K562 (cell line): ENCODE data around the gene LLGL2. TPM values are rescaled to one million over a fixed set of nuclear protein-coding genes. Genes with fewer than 3 reads are reported as not detected.

ENCODE experiments used
- ATAC-seq: fragments of 200-7000 bp; cut with Tn5 transposase; 3 replicates; pipeline ENCODE4 v1.9.1; 2020; ENCODE audit warnings: moderate library complexity
- BruUV-seq: library from RNA; stranded (reverse); fragments of 400-500 nt; replicated peaks from 2 replicates; lab custom pipeline; 2021; lab: Mats Ljungman, UMichigan
- CTCF ChIA-PET: fragments of 300-600 bp; formaldehyde crosslinking; extraction: SDS; loops from one replicate; lab custom pipeline; 2021; ENCODE audit warnings: low intra/inter-chr PET ratio; lab: Yijun Ruan, JAX
- POLR2A ChIA-PET: fragments of 300-600, 350-650 bp; sonication (Branson Sonifier 250); formaldehyde crosslinking; extraction: SDS; loops from one replicate; lab custom pipeline; 2021; ENCODE audit warnings: antibody characterized with exemption, inconsistent platforms; lab: Yijun Ruan, JAX
- DNase-seq, 4 experiments: peaks; one replicate each; pipeline versions ENCODE4 v3.0.0 to v3.0.0-alpha.2; 2011 to 2018; ENCODE audit warnings: low spot score in 3 of 4, mixed read lengths in 3 of 4; ENCODE audit errors: extremely low read depth in 1 of 4
- FAIRE-seq: peaks from 2 replicates; lab custom pipeline; 2011; peaks lifted over from hg19 to GRCh38; lab: Jason Lieb, UNC
- H2AFZ ChIP-seq: 2 replicates; pipeline ENCODE4 v1.6.0; 2011; ENCODE audit warnings: low read depth, low read length, control low read depth, inconsistent platforms
- H3K27ac ChIP-seq: fragments of 200-600 bp; 3 replicates; pipeline ENCODE4 v1.8.0; 2011; ENCODE audit warnings: low read depth, mild to moderate bottlenecking, control low read depth, inconsistent platforms, low read length, moderate library complexity, mixed read lengths; ENCODE audit errors: extremely low read depth
- H3K27me3 ChIP-seq, 2 experiments: fragments of 300-600 bp in 1 of 2; 2 replicates in 1 of 2; 3 replicates in 1 of 2; pipeline versions ENCODE4 v1.6.0 to v1.8.0; 2011; ENCODE audit warnings: inconsistent platforms in 2 of 2, low read length in 2 of 2, mild to moderate bottlenecking in 1 of 2, mixed read lengths in 1 of 2, moderate library complexity in 1 of 2; ENCODE audit not compliant: control insufficient read depth in 2 of 2, insufficient read depth in 2 of 2
- H3K36me3 ChIP-seq: fragments of 300-600 bp; 3 replicates; pipeline ENCODE4 v1.8.0; 2011; ENCODE audit warnings: mild to moderate bottlenecking, low read length, inconsistent platforms; ENCODE audit not compliant: control insufficient read depth, insufficient read depth
- H3K4me1 ChIP-seq, 2 experiments: fragments of 200-600 bp in 1 of 2; replicated peaks in 1 of 2; 2 replicates in 1 of 2; 3 replicates in 1 of 2; pipeline versions ENCODE4 v1.5.1 to v1.8.0; 2011; ENCODE audit warnings: inconsistent platforms in 2 of 2, low read length in 2 of 2, mild to moderate bottlenecking in 1 of 2, mixed read lengths in 1 of 2, moderate library complexity in 1 of 2; ENCODE audit not compliant: control insufficient read depth in 2 of 2, insufficient read depth in 2 of 2
- H3K4me2 ChIP-seq: 2 replicates; pipeline ENCODE4 v1.6.1; 2011; ENCODE audit warnings: low read length, control low read depth, inconsistent platforms, mixed read lengths; ENCODE audit not compliant: insufficient read depth
- H3K4me3 ChIP-seq: fragments of 200-600 bp; sonication (generic), shearing (Covaris generic); 2 replicates; pipeline ENCODE4 v1.5.1; 2016; ENCODE audit warnings: control low read depth, inconsistent platforms
- H3K79me2 ChIP-seq: fragments of 200-600 bp; 3 replicates; pipeline ENCODE4 v1.8.0; 2011; ENCODE audit warnings: low read length, inconsistent platforms; ENCODE audit not compliant: control insufficient read depth, insufficient read depth
- H3K9ac ChIP-seq, 2 experiments: 2 replicates each; pipeline versions ENCODE4 v1.6.0 to v1.6.1; 2011; ENCODE audit warnings: low read depth in 2 of 2, low read length in 2 of 2, control low read depth in 1 of 2, inconsistent platforms in 1 of 2, mild to moderate bottlenecking in 1 of 2, mixed read lengths in 1 of 2; ENCODE audit not compliant: insufficient read depth in 1 of 2
- H3K9me1 ChIP-seq: one replicate; pipeline ENCODE4 v1.6.0; 2011; ENCODE audit warnings: inconsistent platforms, mild to moderate bottlenecking, low read length, moderate library complexity; ENCODE audit not compliant: control insufficient read depth, insufficient read depth
- H3K9me3 ChIP-seq: replicated peaks from 2 replicates; pipeline ENCODE4 v1.5.1; 2011; ENCODE audit warnings: low read depth, low read length, inconsistent platforms; ENCODE audit not compliant: control insufficient read depth, insufficient read depth
- H4K20me1 ChIP-seq: replicated peaks from 2 replicates; pipeline ENCODE4 v1.6.1; 2011; ENCODE audit warnings: low read length, inconsistent platforms, mixed read lengths; ENCODE audit not compliant: control insufficient read depth, insufficient read depth
- GABPB1 ChIP-seq: sonication (generic); formaldehyde crosslinking; IDR thresholded peaks from 2 replicates; pipeline ENCODE4 v1.8.0; 2022; ENCODE audit warnings: mild to moderate bottlenecking, missing genetic modification reagents
- NBN ChIP-seq: fragments of 450-650 bp; IDR thresholded peaks from 2 replicates; pipeline ENCODE4 v1.6.1; 2016; ENCODE audit warnings: low read depth, mild to moderate bottlenecking
- ZNF644 ChIP-seq: fragments of 200-800 bp; sonication (Bioruptor generic); IDR thresholded peaks from 2 replicates; pipeline ENCODE4 v1.6.1; 2016; ENCODE audit warnings: low read depth, missing genetic modification characterization, missing compliant biosample characterization
- WGBS: fragments of 100-300 bp; shearing (Covaris generic); methylation state at CpG from one replicate; pipeline ENCODE4 v1.1.6; 2016; ENCODE audit warnings: low coverage, mixed read lengths; ENCODE audit not compliant: insufficient coverage; ENCODE audit errors: missing lambda C conversion rate; 5-methylcytosine and 5-hydroxymethylcytosine counted together
- in situ Hi-C: fragments of 300-500 bp; cut with MboI; formaldehyde crosslinking; loops from 4 replicates; pipeline ENCODE4 v1.15.0; 2018; ENCODE audit warnings: inconsistent platforms, mixed read lengths
- intact Hi-C: fragments of 100-400 bp; cut with micrococcal nuclease; formaldehyde crosslinking; loops from 2 replicates; pipeline ENCODE4 v1.14.2; 2022
- polyA plus RNA-seq, 8 experiments: library from polyadenylated mRNA; depleted of rRNA in 4 of 8; stranded (reverse) in 5 of 8; unstranded in 3 of 8; fragments of >200 nt; fragmentation: Nextera tagmentation in 2 of 8; fragmentation: Illumina TruSeq in 1 of 8; extraction: Ambion mirVana in 2 of 8; extraction: Trizol in 1 of 8; gene quantifications; 2 replicates each; pipeline versions ENCODE4 v1.2.1 to v1.2.3, GENCODE V29; 2011 to 2014; ENCODE audit warnings: inconsistent platforms in 1 of 8, missing spikeins in 1 of 8
- total RNA-seq, 7 experiments: library from RNA; depleted of rRNA in 6 of 7; stranded (reverse); fragments of >200 nt in 6 of 7; fragmentation: Illumina TruSeq in 2 of 7; extraction: Trizol in 2 of 7; gene quantifications; 2 replicates each; pipeline versions ENCODE4 v1.2.1 to v1.2.3, GENCODE V29; 2011 to 2021; ENCODE audit warnings: low replicate concordance in 1 of 7
- TF ChIP-seq, protein P1 (sequence below): fragments of 250-450 bp; sonication (Bioruptor Pico); IDR thresholded peaks from 2 replicates; pipeline ENCODE4 v1.8.0; 2021; ENCODE audit warnings: mild to moderate bottlenecking, moderate library complexity
- TF ChIP-seq, protein P2 (sequence below): fragments of 450-650 bp; formaldehyde crosslinking; IDR thresholded peaks from 2 replicates; pipeline ENCODE4 v1.4.0; 2020; ENCODE audit warnings: mild to moderate bottlenecking, moderate library complexity

Gene LLGL2
- total and polyA plus RNA-seq, 9 of the 15 experiments (the other 6 are each of a cell fraction or from before 2014, with no cell fraction given) = 0.32 to 24.4 (median 10.2) TPM

DNA sequence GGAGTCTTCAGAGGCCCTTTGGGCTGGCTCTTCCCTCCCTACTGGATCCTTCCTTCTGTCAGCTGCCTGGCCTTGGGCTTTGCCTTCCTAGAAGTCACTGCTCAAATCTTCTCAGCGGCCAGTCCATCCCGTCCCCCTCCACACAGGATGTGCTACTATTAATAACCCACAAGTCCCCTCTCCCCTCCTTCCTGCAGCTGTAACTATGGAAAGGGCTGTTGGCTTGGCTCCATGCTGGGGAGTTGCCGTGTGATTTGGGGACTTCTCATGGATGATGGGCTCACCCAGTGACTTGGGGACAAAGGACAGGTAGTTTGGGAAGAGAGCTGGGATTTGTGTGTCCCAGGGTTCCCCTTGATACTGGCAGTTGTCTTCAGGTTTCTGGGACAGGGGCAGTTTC is 49.6 kb upstream of the LLGL2 start:
- Histone ChIP-seq H3K27ac (no peak overlapping the region), H3K9me3 (no peaks in the 10 kb centered on the region), H4K20me1 (peaks cover 17% of the 10 kb centered on the region), H3K9ac (no peak overlapping the region), H3K4me3 (no peak overlapping the region), H3K4me1 (peaks cover 0 to 8% of the 10 kb centered on the region in 2 experiments; a peak in 1 of 5 replicates), H2AFZ (no peak overlapping the region), H3K9me1 (no peaks in the 10 kb centered on the region), H3K27me3 (no peaks in the 10 kb centered on the region), H3K36me3 (peaks cover 20% of the 10 kb centered on the region), H3K4me2 (no peak overlapping the region), H3K79me2 (no peaks in the 10 kb centered on the region)
- FAIRE-seq = no peak
- in situ Hi-C loops (no loop called here), intact Hi-C loops (no loop called here)
- no peak for DNase-seq
- TF ChIP-seq, protein P1, sequence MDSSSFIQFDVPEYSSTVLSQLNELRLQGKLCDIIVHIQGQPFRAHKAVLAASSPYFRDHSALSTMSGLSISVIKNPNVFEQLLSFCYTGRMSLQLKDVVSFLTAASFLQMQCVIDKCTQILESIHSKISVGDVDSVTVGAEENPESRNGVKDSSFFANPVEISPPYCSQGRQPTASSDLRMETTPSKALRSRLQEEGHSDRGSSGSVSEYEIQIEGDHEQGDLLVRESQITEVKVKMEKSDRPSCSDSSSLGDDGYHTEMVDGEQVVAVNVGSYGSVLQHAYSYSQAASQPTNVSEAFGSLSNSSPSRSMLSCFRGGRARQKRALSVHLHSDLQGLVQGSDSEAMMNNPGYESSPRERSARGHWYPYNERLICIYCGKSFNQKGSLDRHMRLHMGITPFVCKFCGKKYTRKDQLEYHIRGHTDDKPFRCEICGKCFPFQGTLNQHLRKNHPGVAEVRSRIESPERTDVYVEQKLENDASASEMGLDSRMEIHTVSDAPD (CRISPR knock-in tag) = no peak
- TF ChIP-seq, protein P2, sequence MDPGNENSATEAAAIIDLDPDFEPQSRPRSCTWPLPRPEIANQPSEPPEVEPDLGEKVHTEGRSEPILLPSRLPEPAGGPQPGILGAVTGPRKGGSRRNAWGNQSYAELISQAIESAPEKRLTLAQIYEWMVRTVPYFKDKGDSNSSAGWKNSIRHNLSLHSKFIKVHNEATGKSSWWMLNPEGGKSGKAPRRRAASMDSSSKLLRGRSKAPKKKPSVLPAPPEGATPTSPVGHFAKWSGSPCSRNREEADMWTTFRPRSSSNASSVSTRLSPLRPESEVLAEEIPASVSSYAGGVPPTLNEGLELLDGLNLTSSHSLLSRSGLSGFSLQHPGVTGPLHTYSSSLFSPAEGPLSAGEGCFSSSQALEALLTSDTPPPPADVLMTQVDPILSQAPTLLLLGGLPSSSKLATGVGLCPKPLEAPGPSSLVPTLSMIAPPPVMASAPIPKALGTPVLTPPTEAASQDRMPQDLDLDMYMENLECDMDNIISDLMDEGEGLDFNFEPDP (CRISPR knock-in tag) = no peak
- no peak for TF ChIP-seq ZNF644 (tag)
- no peak for TF ChIP-seq NBN
- TF ChIP-seq GABPB1 (CRISPR knock-in tag) = no peak
- ATAC-seq = no peak
- WGBS = 63% methylated on average over 3 of the region's 3 CpGs
- BruUV-seq = no TSS peak
- ChIA-PET CTCF (no interaction called here), POLR2A (interaction anchor here (0.8 to 1.8 kb wide), 2 partner anchors 12 to 20 kb away, joined by 3 to 5 read pairs; partner anchors contain the start of gene TMEM94)
